Neural progenitor cell (in vitro differentiated cells): Measurements from ENCODE around the gene MCCD1.

ENCODE experiments used
- EZH2 ChIP-seq: fragments of 200-600 bp; sonication (generic); IDR thresholded peaks from 2 replicates; pipeline ENCODE4 v1.6.1; 2017; ENCODE audit warnings: antibody characterized with exemption, mild to moderate bottlenecking, moderate library complexity
- EZH2phosphoT487 ChIP-seq: fragments of 200-600 bp; sonication (generic); IDR thresholded peaks from 2 replicates; pipeline ENCODE4 v1.6.1; 2017; ENCODE audit warnings: antibody characterized with exemption
- TF ChIP-seq, protein P1 (sequence below): fragments of 200-600 bp; sonication (generic); IDR thresholded peaks from 2 replicates; pipeline ENCODE4 v1.5.1; 2017; ENCODE audit warnings: antibody characterized with exemption, mild to moderate bottlenecking

DNA sequence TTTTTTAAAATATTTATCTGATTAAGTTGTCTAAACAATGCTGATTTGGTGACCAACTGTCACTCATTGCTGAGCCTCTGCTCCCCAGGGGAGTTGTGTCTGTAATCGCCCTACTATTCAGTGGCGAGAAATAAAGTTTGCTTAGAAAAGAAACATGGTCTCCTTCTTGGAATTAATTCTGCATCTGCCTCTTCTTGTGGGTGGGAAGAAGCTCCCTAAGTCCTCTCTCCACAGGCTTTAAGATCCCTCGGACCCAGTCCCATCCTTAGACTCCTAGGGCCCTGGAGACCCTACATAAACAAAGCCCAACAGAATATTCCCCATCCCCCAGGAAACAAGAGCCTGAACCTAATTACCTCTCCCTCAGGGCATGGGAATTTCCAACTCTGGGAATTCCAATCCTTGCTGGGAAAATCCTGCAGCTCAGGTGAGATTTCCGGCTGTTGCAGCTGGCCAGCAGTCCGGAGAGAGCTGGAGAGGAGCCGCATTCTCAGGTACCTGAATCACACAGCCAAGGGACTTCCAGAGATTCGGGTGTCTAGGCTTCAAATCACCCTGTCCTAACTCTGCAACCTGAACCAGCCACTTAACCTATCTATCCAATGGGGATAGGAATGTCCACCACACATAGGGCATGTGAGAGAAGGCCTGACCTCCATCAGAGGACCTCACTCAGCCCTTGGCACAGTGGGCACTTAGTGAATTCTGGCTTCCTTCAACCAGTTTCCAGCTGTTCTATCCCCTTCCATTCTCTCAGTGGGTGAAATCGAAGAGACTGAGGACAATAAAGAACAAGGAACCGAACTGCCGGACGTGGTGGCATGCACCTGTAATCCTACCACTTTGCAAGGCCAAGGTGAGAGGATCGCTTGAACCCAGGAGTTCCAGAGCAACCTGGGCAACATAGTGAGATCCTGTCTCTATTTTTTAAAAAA is 49.7 kb downstream of the MCCD1 start:
- TF ChIP-seq, protein P1, sequence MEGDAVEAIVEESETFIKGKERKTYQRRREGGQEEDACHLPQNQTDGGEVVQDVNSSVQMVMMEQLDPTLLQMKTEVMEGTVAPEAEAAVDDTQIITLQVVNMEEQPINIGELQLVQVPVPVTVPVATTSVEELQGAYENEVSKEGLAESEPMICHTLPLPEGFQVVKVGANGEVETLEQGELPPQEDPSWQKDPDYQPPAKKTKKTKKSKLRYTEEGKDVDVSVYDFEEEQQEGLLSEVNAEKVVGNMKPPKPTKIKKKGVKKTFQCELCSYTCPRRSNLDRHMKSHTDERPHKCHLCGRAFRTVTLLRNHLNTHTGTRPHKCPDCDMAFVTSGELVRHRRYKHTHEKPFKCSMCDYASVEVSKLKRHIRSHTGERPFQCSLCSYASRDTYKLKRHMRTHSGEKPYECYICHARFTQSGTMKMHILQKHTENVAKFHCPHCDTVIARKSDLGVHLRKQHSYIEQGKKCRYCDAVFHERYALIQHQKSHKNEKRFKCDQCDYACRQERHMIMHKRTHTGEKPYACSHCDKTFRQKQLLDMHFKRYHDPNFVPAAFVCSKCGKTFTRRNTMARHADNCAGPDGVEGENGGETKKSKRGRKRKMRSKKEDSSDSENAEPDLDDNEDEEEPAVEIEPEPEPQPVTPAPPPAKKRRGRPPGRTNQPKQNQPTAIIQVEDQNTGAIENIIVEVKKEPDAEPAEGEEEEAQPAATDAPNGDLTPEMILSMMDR, result no peak
- TF ChIP-seq EZH2, result no peak
- no peak for TF ChIP-seq EZH2phosphoT487
